Spleen (tissue), 7 donors: ENCODE measurements around the gene HHLA2.

Source experiments
- POLR2A ChIP-seq, 3 donors: fragments of 450-650 bp; IDR thresholded peaks; one replicate each; pipeline ENCODE4 v1.5.1; 2017; ENCODE audit warnings: antibody characterized with exemption in 3 of 3, mild to moderate bottlenecking in 1 of 3
- POLR2AphosphoS5 ChIP-seq, 3 donors: sonication (generic); formaldehyde crosslinking; IDR thresholded peaks; one replicate each; pipeline ENCODE4 v1.5.1; 2017; ENCODE audit warnings: antibody characterized with exemption in 3 of 3
- TF ChIP-seq, protein P1 (sequence below), 11 experiments: fragments of 200-600 bp in 7 of 11; fragments of 450-650 bp in 4 of 11; sonication (generic) in 4 of 11; IDR thresholded peaks in 8 of 11; conservative IDR thresholded peaks in 3 of 11; 1 replicate in 7 of 11; 2 replicates in 4 of 11; pipeline versions ENCODE4 v1.4.0 to v1.8.0; 2016 to 2021; ENCODE audit warnings: antibody characterized with exemption in 11 of 11, inconsistent platforms in 4 of 11, mild to moderate bottlenecking in 1 of 11
- donor health status: DM: no; HTN: no; CAD: no; lungs with moderate emphysema.
- donor health status: DM: no; HTN: no; CAD: no.
- donor health status: DM: no; HTN: no; CAD: no.

- TF ChIP-seq POLR2A (IDR thresholded peaks at IDR 0.05) (no peak), POLR2AphosphoS5 (IDR thresholded peaks at IDR 0.05) (no peak)
- TF ChIP-seq, protein P1, sequence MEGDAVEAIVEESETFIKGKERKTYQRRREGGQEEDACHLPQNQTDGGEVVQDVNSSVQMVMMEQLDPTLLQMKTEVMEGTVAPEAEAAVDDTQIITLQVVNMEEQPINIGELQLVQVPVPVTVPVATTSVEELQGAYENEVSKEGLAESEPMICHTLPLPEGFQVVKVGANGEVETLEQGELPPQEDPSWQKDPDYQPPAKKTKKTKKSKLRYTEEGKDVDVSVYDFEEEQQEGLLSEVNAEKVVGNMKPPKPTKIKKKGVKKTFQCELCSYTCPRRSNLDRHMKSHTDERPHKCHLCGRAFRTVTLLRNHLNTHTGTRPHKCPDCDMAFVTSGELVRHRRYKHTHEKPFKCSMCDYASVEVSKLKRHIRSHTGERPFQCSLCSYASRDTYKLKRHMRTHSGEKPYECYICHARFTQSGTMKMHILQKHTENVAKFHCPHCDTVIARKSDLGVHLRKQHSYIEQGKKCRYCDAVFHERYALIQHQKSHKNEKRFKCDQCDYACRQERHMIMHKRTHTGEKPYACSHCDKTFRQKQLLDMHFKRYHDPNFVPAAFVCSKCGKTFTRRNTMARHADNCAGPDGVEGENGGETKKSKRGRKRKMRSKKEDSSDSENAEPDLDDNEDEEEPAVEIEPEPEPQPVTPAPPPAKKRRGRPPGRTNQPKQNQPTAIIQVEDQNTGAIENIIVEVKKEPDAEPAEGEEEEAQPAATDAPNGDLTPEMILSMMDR (IDR thresholded peaks at IDR 0.05 in 8 of 11, conservative IDR thresholded peaks at IDR 0.05 in 3 of 11): no peak
Measured at GRCh38 chr3:108333961-108334360, 37.6 kb downstream of the HHLA2 start.
